Upper lobe of right lung (tissue), 1 donor: ENCODE data around the gene ATXN3L. TPM values are rescaled to one million over a fixed set of nuclear protein-coding genes. Genes with fewer than 3 reads are reported as not detected.

ENCODE experiments used
- ATAC-seq: fragments of 200-7000 bp; cut with Tn5 transposase; one replicate; pipeline ENCODE4 v1.9.1; 2020; ENCODE audit warnings: mild to moderate bottlenecking, moderate library complexity
- DNase-seq: peaks from one replicate; pipeline ENCODE4 v3.0.0-alpha.2; 2020
- H3K27ac ChIP-seq: fragments of 200-600 bp; one replicate; pipeline ENCODE4 v1.8.0; 2022
- H3K27me3 ChIP-seq: fragments of 200-600 bp; one replicate; pipeline ENCODE4 v1.8.0; 2022; ENCODE audit warnings: mild to moderate bottlenecking
- H3K36me3 ChIP-seq: fragments of 200-600 bp; one replicate; pipeline ENCODE4 v1.8.0; 2022
- H3K4me1 ChIP-seq: fragments of 200-600 bp; one replicate; pipeline ENCODE4 v1.8.0; 2022
- H3K4me3 ChIP-seq: fragments of 200-600 bp; one replicate; pipeline ENCODE4 v1.8.0; 2022; ENCODE audit warnings: mild to moderate bottlenecking
- H3K9me3 ChIP-seq: fragments of 200-600 bp; one replicate; pipeline ENCODE4 v1.8.0; 2022
- CTCF ChIP-seq: fragments of 200-600 bp; IDR thresholded peaks from one replicate; pipeline ENCODE4 v1.8.0; 2022; ENCODE audit warnings: antibody characterized with exemption
- intact Hi-C: fragments of 100-400 bp; cut with DNase I; formaldehyde crosslinking; loops from one replicate; pipeline ENCODE4 v1.11.0; 2022
- long read RNA-seq: library from polyadenylated mRNA; unstranded; transcript quantifications from one replicate; pipeline ENCODE4 v2.0.0, GENCODE V29; 2021
- total RNA-seq: library from RNA; stranded (reverse); fragmentation: NEBNext Ultra II Directional; extraction: Animal tissue kit (Norgen Biotek cat#: 25700); gene quantifications from one replicate; pipeline ENCODE4 v1.2.1, GENCODE V29; 2021
- donor health status: DM: no; HTN: yes; CAD: no; lungs with severe emphysema.

The ATXN3L gene
- not detected for total RNA-seq
- long read RNA-seq: 0 reads

GRCh38 chrX:13319953-13320352, at the start of gene ATXN3L:
TSS of gene ATXN3L (minus strand) at chrX:13320053. CDS start at chrX:13319934, 119 bp downstream.
- no peak for TF ChIP-seq CTCF
- Histone ChIP-seq H3K9me3 (no peaks in the 10 kb centered on the region), H3K4me3 (no peak within 1 kb of the TSS), H3K27ac (no peak within 1 kb of the TSS), H3K27me3 (no peaks in the 10 kb centered on the region), H3K4me1 (no peaks in the 10 kb centered on the region), H3K36me3 (no peaks in the 10 kb centered on the region)
- intact Hi-C loops: no loop called here
- ATAC-seq (no peak), DNase-seq (no peak)

- no peak for TF ChIP-seq CTCF
- H3K9me3 ChIP-seq: no peaks in the 10 kb centered on the region
- no peaks in the 10 kb centered on the region for H3K4me1 ChIP-seq
- DNase-seq: no peak
- intact Hi-C loops: no loop called here
- H3K27me3 ChIP-seq: no peaks in the 10 kb centered on the region
- no peak for ATAC-seq
- no peaks in the 10 kb centered on the region for H3K36me3 ChIP-seq
- no peak overlapping the region for H3K4me3 ChIP-seq
- no peak overlapping the region for H3K27ac ChIP-seq
Observed at GRCh38 chrX:13369256-13370030, 49.6 kb upstream of the ATXN3L start.

- TF ChIP-seq CTCF: no peak
- Histone ChIP-seq H3K27me3 (no peaks in the 10 kb centered on the region), H3K4me1 (no peaks in the 10 kb centered on the region), H3K4me3 (no peak overlapping the region), H3K9me3 (no peaks in the 10 kb centered on the region), H3K36me3 (no peaks in the 10 kb centered on the region), H3K27ac (no peak overlapping the region)
- no peak for ATAC-seq
- intact Hi-C loops: no loop called here
- DNase-seq: no peak
Observed at GRCh38 chrX:13367950-13368349, 48.1 kb upstream of the ATXN3L start.

GRCh38 chrX:13366698-13367097, 46.8 kb upstream of the ATXN3L start:
- intact Hi-C loops: no loop called here
- H3K4me1 ChIP-seq: no peaks in the 10 kb centered on the region
- no peaks in the 10 kb centered on the region for H3K27me3 ChIP-seq
- H3K9me3 ChIP-seq: no peaks in the 10 kb centered on the region
- no peak overlapping the region for H3K4me3 ChIP-seq
- no peak for TF ChIP-seq CTCF
- no peak for DNase-seq
- H3K27ac ChIP-seq: no peak overlapping the region
- no peak for ATAC-seq
- H3K36me3 ChIP-seq: no peaks in the 10 kb centered on the region

- Histone ChIP-seq H3K9me3 (no peaks in the 10 kb centered on the region), H3K4me1 (no peaks in the 10 kb centered on the region), H3K36me3 (no peaks in the 10 kb centered on the region), H3K27me3 (no peaks in the 10 kb centered on the region), H3K27ac (no peak overlapping the region), H3K4me3 (no peak overlapping the region)
- DNase-seq (no peak), ATAC-seq (no peak)
- no peak for TF ChIP-seq CTCF
- intact Hi-C loops: no loop called here
Observed at GRCh38 chrX:13365161-13365560, 45.3 kb upstream of the ATXN3L start.
